ENCODE results near the gene MTRF1L.
A peak's percentile ranks its signal among the peaks of the same experiment; 100 is the strongest.

- TF ChIP-seq, protein P1, sequence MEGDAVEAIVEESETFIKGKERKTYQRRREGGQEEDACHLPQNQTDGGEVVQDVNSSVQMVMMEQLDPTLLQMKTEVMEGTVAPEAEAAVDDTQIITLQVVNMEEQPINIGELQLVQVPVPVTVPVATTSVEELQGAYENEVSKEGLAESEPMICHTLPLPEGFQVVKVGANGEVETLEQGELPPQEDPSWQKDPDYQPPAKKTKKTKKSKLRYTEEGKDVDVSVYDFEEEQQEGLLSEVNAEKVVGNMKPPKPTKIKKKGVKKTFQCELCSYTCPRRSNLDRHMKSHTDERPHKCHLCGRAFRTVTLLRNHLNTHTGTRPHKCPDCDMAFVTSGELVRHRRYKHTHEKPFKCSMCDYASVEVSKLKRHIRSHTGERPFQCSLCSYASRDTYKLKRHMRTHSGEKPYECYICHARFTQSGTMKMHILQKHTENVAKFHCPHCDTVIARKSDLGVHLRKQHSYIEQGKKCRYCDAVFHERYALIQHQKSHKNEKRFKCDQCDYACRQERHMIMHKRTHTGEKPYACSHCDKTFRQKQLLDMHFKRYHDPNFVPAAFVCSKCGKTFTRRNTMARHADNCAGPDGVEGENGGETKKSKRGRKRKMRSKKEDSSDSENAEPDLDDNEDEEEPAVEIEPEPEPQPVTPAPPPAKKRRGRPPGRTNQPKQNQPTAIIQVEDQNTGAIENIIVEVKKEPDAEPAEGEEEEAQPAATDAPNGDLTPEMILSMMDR (IDR thresholded peaks at IDR 0.05), result peak in 4 of 6 experiments; percentile 23 to 47 (median 24)
- no peak for TF ChIP-seq EP300 (IDR thresholded peaks at IDR 0.05)
- no peak for TF ChIP-seq POLR2A (IDR thresholded peaks at IDR 0.05)
Measured at GRCh38 chr6:153032255-153032882, 29.9 kb upstream of the MTRF1L start.
